ENCODE measurements around the gene CHTOP.
"Not testable (repeated sequence)": the region's sequence is repeated elsewhere in the genome, so short reads cannot be mapped to it uniquely, and the experiment has no call there.

Gene CHTOP

DNA sequence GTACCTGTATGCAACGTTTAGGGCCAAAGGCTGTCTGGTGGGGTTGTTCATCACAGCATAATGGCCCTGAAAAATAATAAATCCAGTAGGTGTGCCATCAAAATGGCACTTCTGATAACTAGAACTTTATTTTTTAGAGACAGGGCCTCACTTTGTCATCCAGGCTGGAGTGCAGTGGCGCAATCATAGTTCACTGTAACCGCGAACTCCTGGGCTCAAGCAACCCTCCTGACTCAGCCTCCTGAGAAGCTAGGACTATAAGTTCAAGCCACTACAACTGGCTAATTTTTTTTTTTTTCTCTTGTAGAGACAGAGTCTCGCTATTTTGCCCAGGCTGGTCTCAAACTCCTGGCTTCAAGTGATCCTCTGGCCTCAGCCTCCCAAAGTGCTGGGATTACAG lies 29.3 kb downstream of the CHTOP start:
- no peak for DNase-seq

DNA sequence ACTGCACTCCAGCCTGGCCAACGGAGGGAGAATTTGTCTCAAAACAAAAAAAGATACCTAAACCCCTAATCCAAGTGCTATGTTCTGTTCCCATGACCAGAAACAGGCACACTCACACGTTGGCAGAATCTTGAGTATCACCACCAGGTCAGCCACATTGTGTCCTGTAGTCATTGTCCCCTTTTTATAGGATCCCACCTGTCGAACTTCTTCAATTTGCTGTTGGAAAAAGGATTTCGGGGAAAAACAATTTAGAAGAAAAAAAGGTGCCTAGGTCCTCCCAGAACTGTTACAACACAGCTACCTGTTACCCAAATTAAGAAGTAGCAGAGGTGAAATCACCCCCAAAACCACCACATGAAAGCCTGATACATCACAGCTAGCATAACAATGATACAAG lies 33.6 kb downstream of the CHTOP start:
- DNase-seq, result no peak

DNA sequence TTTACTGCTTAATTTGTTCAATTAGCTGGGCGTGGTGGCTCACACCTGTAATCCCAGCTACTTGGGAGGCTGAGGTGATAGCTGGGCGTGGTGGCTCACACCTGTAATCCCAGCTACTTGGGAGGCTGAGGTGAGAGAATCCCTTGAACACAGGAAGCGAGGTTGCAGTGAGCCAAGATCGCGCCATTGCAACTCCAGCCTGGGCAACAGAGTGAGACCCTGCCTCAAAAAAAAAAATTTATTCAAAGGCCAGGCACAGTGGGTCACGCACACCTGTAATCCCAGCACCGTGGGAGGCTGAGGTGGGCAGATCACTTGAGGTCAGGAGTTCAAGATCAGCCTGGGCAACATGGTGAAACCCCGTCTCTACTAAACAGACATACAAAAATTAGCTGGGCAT lies 34.8 kb downstream of the CHTOP start:
- DNase-seq, result not testable (repeated sequence)

DNA sequence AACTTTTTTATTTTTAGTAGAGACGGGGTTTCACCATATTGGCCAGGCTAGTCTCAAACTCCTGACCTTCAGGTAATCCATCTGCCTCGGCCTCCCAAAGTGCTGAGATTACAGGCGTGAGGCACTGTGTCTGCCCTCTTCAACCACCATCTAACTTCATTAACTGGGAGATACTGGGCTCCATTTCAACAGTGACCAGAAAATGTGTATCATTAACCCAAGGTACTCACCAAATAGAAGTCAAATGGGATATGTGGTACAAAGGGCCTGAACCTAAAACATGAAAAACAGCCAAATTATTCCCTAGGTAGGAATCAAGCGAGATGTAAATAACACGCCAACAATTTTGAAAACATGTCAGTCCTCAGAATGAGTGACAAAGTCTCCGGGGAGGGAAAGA lies 35.7 kb downstream of the CHTOP start:
- DNase-seq, result no peak

DNA sequence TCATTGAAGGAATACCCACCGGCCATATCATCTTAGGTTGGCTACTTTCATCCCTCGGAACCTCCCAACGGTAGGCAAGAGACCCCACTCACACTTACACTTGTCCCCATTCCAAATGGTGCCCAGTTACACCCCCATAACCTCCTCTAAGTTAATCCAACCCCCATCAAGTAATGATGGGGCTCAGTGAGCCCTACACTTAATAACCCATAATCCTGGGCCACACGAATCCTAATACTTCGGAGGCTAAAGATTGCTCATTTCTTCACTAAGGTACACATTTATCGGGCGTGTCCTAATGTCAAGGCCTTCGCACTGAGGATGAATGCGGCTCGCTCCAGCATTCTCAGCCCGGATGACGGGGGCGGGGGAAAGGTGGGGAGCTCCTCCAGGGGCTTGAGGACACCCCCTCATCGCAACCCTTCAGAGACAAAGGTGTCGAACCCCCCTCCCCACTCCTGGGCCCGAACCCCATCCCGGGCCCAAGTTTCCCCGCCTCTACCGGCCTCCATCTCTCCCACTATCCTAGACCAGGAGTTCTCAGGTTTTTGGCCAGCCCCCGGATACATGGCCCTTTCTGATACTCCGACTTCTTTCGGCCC lies 36.5 kb downstream of the CHTOP start:
- peak in 1 of 2 donors; percentile 26 for DNase-seq

DNA sequence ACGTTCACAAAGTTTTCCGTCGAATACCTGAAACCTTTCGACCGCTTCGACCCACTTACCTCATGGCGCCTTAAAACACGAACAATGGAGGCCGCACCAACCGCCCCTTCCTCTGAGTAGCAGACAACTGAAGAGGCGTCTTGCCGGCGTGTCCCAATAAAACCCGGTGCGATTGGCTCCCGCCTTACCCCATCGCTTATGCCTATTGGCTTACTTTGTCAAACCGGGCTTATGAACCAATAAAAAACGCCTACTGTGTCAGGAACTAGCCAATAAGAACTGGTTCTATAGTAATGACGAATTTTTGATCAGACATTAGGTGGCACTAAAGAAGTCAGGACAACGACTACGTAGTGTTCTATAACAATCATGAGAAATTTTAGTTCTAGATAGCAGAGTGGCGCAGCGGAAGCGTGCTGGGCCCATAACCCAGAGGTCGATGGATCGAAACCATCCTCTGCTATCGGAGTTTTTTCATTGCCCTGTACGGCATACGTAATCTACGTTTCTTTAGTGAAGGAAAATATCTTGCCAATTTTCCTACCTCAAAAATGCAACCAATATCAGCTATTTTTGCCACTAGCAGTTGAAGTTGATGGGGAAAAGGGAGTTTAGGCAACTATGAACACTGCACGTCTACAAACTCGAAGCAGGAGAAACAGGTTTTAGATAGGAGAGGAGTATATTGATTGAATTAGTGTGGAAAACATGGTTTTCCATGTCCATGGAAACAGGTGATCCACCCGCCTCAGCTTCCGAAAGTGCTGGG lies 37.2 kb downstream of the CHTOP start, which contains the start of gene ILF2:
TSS of gene ILF2 (minus strand) at position 135 of the 769 bp plus-strand sequence. CDS start at position 64, 71 bp downstream.
- peak; percentile 99 for DNase-seq

DNA sequence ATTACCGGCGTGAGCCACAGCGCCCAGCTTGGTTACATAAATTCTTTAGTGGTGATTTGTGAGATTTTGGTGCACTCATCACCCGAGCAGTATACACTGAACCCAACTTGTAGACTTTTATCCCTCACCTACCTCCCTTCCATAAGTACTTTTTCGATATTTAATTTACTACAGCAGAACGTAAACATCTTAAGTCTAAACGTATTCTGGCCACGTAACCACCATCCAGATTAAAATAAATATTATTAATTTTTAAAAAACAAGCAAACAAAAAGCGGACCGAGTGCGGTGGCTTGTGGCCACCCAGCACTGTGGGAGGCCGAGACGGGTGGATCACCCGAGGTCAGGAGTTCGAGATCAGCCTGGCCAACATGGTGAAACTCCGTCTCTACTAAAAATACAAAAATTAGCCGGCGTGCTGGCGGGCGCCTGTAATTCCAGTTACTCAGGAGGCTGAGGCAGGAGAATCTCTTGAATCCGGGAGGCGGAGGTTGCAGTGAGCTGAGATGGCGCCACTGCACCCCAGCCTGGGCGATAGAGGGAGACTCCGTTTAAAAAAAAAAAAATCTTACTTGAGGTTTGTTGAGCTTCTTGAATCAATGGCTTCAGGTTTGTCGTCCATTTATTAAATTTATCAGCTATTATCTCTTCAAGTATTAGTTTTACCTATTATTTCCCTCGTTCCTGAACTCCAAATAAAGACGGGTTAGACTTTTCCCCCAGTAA lies 37.9 kb downstream of the CHTOP start:
- peak; percentile 63 to 70 for DNase-seq

DNA sequence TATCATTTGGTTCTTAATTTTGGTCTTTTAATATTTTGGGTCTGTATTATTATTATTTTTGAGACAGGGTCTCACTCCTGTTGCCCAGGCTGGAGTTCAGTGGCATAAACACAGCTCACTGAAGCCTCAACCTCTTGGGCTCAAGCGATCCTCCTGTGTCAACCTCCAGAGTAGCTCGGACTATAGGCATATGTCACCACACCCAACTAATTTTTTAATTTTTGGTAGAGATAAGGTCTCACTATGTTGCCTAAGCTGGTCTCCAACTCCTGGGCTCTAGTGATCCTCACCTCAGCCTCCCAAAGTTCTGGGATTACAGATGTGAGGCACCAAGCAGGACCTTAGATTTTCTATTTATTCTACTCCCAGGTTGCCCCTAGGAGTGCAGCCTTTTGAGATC lies 39.6 kb downstream of the CHTOP start:
- DNase-seq, result no peak

DNA sequence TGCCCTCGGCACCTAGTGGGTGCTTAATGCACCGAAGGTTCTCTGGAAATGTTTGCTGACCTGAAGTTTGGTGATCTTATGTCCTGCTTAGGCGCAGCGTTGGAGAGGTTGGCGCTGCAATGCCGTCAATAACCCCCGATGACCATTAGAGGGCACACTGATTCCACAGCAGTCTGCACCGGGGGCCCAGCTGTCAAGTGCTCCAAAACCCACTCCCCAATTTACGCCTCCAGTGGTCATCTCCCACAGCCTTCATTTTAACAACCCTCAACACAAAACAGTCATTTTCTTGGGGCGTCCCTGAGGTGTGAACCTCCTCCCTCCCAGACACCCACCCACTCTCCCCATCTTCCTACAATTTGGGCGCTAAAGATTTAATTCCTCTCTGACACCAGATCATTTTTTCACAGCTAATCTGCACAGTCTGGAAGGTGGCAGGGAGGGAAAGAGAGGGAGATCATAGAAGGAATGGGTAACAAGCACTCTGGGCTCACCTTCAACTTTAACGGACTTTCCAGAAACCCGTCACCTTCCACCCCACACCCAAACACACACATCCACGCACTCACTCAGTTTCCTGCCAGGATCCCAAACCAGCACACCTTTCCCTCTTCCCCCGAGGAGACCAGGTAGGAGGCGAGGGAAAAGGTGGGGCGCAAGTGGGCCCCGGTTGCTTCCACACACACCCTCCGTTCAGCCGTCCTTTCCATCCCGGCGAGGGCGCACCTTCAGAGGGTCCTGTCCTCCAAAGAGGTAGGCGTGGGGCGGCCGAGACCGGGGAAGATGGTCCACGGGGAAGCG lies 44.1 kb downstream of the CHTOP start:
- DNase-seq, result peak; percentile 49 to 57

DNA sequence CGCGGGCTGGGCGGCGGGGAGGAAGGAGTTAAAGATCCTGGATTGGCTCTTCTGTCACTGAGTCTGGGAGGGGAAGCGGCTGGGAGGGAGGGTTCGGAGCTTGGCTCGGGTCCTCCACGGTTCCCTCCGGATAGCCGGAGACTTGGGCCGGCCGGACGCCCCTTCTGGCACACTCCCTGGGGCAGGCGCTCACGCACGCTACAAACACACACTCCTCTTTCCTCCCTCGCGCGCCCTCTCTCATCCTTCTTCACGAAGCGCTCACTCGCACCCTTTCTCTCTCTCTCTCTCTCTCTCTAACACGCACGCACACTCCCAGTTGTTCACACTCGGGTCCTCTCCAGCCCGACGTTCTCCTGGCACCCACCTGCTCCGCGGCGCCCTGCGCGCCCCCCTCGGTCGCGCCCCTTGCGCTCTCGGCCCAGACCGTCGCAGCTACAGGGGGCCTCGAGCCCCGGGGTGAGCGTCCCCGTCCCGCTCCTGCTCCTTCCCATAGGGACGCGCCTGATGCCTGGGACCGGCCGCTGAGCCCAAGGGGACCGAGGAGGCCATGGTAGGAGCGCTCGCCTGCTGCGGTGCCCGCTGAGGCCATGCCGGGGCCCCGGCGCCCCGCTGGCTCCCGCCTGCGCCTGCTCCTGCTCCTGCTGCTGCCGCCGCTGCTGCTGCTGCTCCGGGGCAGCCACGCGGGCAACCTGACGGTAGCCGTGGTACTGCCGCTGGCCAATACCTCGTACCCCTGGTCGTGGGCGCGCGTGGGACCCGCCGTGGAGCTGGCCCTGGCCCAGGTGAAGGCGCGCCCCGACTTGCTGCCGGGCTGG lies 44.9 kb downstream of the CHTOP start, which contains the start of gene NPR1:
TSS of gene NPR1 (plus strand) at position 170 of the 818 bp plus-strand sequence. CDS start at position 591, 421 bp downstream.
- DNase-seq, result peak in 1 of 2 donors; percentile 24

DNA sequence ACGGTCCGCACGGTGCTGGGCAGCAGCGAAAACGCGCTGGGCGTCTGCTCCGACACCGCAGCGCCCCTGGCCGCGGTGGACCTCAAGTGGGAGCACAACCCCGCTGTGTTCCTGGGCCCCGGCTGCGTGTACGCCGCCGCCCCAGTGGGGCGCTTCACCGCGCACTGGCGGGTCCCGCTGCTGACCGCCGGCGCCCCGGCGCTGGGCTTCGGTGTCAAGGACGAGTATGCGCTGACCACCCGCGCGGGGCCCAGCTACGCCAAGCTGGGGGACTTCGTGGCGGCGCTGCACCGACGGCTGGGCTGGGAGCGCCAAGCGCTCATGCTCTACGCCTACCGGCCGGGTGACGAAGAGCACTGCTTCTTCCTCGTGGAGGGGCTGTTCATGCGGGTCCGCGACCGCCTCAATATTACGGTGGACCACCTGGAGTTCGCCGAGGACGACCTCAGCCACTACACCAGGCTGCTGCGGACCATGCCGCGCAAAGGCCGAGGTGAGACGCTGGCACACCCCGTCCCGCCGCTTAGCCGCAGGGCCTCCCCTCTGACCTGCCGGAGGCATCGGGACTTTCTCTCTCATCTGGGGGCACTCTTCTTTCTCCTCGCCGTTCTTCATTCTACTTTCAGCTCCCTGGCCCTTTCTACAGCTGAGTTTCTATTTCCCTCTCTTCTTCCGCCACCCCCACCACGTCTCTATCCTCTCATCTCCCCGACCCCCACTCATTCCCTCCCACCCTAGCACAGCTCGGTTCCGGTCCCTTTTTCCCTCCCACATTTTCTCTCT lies 45.7 kb downstream of the CHTOP start:
- peak in 1 of 2 donors; percentile 8 for DNase-seq

DNA sequence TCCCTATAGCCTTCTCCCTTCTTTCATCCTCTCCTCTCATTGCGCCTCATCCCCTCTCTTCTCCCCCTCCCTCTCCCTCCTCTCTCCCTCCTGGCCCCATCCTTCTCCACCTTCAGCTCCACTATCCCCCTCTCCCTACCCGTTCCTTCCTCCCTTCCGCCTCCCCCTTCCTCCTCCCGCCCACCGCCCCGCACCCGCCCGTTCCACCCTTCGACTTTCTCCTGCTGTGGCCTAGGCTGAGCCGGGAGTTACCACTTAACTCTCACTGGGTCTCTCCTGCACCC lies 46.2 kb downstream of the CHTOP start:
- no peak for DNase-seq

DNA sequence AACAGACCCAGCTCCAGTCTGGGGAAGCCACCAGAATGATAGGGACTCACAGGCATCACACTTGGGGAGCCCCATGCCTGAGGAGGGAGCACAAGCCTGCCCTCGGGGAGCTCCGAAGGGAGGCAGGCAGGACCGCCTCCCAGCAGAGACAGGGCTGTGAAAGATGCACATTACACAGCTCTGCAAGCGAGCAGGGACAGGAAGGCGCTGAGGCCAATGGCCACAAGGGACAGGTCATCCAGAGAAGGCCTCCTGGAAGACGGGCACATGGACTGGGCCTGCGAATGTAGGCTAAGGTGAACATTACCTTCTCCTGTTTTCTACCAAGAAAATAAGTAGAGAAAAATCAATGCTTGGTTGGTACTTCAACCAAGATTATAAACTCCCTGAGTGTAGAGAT lies 48.9 kb downstream of the CHTOP start:
- DNase-seq, result no peak

DNA sequence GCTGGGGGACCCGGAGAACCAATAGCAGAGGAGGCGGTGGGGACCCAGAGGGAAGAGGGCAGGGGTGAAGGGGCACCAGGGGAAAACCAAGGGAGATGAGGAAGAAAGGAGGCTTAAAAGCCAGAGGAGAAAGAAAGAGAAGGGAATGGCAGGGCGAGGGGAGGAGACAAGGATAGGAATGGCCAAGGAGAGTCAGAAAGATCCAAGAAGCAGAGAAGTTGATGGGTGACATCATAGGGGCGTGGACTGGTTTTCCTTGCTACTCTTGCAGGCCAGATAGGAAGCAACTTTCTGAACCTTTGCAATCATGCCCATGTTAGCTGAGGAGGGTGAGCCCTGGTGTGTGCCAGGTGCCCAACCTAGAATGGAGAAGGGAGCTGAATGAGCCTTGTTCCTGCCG lies 50.0 kb downstream of the CHTOP start:
- no peak for DNase-seq

DNA sequence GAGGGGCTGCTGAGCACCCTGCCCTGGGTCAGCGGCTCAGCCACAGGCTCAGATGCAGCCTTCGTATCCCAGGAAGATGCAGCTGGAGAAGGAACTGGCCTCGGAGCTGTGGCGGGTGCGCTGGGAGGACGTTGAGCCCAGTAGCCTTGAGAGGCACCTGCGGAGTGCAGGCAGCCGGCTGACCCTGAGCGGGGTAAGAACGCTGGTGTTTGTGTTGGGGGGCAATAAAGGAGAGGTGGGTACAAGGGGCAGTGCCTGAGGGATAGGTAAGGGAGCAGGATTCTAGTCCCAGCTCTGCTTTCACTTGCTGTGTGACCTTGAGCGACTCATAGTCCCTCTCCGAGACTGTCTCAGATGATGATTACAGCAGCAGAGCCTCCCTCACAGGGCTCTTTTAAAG lies 51.0 kb downstream of the CHTOP start:
- no peak for DNase-seq

DNA sequence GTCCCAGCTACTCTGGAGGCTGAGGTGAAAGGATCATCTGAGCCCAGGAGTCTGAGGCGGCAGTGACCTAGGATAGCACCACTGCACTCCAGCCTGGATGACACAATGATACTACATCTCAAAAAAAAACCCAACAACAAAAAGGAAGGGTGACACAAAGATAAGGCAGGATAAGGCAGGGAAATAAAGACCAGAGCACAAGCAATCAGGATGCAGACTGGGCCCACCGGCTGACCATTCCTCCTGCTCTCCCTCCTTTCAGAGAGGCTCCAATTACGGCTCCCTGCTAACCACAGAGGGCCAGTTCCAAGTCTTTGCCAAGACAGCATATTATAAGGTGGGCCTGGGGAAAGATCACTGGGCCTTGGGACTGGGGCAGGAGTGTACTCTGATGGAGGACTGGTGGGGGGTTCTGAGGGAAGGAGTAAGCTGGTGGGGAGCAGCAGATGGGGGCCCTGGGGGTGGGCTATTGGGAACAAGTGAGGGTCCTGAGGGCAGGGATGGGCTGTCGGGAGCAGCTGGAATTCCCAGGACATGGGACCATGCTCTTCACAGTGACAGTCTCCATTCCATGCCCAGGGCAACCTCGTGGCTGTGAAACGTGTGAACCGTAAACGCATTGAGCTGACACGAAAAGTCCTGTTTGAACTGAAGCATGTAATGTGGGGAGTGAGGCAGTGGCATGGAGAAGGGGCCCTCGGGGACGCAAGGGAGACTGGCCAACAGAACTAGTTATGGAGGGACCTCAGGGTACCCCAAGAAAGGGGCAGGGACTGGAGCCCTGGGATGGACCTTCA lies 51.9 kb downstream of the CHTOP start:
- no peak for DNase-seq

DNA sequence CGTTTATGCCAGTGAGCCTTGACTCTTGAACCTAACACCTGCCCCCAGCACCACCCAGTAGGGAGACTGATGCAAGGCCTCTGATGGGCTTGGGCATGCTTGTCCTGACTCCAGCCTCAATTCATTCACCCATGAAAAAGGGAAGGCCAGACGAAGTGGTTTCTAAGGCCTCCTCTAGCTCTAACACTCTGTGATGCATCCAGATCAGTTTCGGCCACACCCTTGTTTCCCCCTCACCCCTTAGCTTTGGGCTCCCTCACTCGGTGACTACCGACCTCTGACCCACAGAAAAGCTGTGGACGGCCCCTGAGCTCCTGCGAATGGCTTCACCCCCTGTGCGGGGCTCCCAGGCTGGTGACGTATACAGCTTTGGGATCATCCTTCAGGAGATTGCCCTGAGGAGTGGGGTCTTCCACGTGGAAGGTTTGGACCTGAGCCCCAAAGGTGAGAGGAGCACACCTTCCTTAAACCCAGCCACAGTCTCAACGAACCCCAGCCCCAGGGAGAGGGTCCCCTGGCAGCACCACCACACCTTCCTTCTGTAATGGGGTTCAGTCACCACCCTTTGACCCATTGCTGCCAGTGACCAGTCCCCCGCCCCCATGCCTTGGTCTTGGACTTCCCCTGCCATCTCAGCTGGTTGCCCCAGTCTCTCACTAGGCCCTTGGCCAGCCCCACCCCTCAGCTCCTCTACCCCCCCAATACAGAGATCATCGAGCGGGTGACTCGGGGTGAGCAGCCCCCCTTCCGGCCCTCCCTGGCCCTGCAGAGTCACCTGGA lies 53.7 kb downstream of the CHTOP start:
- no peak for DNase-seq

DNA sequence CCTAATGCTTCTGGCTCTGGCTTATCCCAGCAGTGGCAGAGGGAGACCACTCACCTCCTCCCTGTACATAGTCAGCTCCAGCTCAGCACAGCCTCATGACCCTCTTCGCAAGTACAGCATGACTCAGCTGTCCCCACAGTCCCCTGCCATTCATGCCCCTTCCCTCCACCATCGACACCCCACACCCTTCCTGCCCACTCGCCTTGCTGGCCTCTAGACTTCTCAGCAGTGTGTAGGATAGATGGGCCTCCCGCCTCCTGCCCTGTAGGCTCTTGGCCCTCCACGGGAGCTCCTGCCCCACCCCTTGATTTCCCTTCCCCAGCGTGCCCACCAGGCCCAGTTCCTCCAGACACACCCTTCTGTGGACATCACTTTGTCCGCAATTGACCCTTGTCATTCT lies 54.4 kb downstream of the CHTOP start:
- DNase-seq, result no peak

DNA sequence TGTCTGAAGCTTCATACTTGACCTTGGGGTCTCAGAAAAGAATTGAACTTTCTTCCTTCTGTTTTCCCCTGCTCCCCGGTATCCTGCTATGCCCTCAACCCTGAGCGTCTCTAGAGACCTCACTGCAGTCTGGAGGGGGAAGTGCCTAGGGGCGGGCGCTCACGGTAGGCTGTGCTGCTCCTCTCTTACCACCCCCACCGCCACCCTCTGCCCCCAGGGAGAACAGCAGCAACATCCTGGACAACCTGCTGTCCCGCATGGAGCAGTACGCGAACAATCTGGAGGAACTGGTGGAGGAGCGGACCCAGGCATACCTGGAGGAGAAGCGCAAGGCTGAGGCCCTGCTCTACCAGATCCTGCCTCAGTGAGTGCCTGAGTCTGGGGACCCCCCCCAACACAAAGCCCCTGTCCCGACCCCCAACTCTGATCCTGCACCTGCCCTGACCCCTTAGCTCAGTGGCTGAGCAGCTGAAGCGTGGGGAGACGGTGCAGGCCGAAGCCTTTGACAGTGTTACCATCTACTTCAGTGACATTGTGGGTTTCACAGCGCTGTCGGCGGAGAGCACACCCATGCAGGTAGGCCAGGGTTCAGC lies 55.0 kb downstream of the CHTOP start:
- no peak for DNase-seq

Data from CD4-positive, alpha-beta T cell treated with Interleukin-1 beta for 1 hour (primary cell).